GM21723 (cell line): Measurements from ENCODE around the gene TLL2.

Experiments used
- ATAC-seq: cut with Tn5 transposase; IDR thresholded peaks from one replicate; pipeline ENCODE4 v1.9.1; 2021; ENCODE audit warnings: mild to moderate bottlenecking, moderate library complexity; ENCODE audit not compliant: unreplicated experiment

TLL2 gene

DNA sequence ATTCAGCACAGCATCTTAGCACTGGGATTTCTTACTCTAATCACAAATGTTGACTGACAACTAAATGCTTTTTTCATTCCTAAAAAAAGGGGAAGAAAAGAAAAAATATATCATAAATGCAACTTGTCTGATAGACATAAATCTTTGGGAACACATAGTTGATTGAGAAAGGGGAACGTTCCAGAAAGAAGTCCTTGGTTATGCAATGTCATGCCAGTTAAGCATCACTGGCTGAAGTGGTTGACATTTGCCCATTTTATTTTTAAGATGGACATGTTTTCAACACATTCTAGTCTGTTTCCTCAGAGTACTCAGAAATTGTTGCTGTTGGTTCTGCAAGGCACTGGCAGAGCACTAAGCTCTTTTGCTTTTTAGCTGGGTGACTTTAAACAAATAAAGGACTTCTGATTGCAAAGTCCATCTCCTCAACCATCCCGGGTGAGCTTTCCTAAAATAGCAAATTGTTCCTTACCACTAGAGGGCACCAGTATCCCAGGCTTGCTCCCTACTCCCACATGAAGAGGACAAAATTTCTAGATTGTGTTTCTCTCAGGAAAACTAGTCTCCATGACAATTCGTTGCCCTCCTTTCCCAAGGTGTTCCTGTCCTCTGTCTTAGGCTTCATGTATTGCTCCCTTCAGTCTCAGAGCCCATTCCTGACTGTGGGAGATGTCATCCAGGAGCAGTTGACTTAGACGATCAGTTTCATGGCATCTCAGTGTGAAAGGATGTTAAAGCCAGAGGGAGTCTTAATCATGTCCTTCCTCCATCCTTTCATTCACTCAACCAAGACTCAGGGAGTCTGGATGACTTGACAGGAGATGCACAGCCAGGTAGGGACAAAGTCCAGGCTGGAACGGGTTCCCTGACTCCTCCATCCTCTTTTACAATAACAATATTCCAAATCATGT is 178.9 kb downstream of the TLL2 start:
- ATAC-seq, result no peak

DNA sequence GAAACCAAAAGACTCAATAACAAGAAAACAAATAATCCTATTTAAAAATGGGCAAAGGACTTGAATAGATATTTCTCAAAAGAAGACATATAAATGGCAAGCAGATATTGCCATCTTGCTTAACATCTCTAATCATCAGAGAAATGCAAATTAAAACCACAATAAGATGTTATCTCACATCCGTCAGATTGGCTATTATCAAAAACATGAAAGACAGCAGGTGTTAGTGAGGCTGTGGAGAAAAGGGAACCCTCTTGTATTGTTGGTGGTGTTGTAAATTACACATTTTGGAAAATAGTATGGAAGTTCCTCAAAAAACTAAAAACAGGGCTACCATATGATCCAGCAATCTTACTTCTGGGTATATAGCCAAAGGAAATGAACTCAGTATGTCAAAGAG is 180.6 kb downstream of the TLL2 start:
- ATAC-seq, result no peak

DNA sequence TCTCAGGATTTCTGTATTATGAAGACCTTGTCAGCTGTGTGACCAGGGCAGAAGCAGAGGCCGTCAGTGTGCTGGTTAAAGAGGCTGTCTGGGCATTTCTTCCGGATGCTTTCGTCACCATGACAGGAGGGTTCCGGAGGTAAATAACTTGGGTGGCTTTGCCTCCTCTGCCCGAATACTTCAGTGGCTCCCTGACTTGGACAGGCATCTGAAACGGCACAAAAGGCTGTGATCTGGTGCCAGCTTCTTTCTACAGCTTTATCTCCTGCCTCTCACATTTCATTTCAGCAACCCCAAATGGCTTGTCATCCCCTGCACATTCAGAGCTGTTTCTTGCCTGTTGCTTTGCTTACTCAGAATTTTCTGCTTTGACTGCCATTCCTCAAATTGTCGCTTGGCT is 186.3 kb downstream of the TLL2 start:
- ATAC-seq, result no peak

DNA sequence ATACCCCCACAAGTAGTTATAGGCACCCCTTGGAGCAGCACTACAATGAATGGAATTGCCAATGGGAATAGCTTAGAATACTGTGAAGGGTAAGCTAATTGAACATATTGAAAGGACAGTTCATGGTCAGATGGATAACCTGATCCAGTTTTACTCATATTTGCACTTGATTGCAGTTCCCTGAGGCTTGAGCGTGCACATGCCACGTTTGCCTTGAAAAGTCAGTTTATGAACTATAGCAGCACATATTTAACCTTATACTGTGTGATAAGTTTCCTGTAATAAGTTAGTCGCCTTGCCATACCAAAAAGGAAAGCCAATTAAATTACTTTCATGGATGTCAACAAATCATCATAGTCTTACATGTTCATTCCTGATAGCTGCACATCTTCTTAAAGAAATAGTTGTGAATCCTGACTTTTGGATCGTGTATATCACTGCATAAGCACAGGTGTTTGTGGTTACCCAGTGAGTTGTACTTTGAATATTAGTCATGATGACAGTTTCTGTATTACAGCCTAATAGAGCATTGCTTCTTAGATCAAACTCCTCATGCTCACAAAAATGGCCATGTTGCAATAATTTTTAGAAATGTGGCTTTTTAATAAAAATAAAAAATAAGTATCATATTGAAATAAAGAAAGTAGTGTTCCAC is 187.9 kb downstream of the TLL2 start:
- peak; percentile 95 for ATAC-seq

DNA sequence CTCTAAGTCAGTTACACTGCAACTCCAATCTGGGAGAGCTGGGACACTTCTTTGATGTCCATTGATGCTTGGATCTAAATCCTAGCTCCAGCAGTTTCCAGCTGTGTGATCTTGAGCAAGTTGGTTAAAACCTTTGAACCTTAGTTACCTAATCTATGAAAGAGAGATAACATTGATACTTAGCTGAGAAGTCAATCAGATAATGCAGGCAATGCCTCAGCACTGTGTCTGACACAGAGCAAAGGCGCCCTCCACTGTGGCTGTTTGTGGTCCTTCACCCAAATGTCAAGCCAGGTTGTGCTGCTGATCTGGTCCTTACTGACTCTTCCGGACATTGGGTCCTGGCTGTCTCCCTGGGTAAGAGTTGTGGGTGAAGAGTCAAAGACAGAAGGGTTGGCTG is 189.3 kb downstream of the TLL2 start:
- ATAC-seq, result no peak

DNA sequence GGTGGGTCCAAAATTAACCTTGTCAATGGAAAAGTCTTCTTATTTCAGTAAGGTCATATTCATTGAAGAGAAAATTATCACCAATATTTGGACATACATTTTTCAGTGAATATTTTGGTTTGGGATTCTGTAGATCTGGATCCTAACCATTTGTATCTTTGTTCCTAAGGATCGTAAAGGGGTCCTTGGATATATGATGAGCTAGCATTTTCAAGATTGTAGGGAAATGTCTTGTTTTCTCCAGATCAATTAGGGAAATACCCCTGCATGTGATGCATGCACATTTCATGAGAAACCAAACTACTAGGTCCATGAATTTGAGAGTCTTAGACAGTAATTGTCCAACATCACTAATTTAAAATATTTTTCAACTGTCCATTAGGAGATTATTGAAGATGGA is 191.5 kb downstream of the TLL2 start:
- ATAC-seq, result no peak

DNA sequence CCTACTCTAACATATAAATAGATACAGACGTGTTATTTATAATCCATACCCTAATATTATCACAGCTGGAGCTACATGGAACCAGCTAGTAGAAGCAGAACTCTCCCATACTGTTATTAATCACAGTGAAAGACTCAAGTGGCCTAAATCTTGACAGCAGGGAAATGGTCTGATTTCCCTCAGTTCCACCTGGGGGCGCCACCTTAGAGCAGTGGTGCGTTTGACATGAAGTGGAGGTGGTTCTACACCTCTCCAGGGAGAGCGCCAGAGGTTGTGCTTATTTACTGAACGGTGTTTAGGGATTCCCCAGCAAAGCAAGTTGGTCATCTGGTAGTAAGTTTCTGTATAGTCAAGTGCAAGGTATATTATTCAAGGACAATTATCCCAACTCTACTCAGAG is 191.9 kb downstream of the TLL2 start:
- ATAC-seq, result no peak

DNA sequence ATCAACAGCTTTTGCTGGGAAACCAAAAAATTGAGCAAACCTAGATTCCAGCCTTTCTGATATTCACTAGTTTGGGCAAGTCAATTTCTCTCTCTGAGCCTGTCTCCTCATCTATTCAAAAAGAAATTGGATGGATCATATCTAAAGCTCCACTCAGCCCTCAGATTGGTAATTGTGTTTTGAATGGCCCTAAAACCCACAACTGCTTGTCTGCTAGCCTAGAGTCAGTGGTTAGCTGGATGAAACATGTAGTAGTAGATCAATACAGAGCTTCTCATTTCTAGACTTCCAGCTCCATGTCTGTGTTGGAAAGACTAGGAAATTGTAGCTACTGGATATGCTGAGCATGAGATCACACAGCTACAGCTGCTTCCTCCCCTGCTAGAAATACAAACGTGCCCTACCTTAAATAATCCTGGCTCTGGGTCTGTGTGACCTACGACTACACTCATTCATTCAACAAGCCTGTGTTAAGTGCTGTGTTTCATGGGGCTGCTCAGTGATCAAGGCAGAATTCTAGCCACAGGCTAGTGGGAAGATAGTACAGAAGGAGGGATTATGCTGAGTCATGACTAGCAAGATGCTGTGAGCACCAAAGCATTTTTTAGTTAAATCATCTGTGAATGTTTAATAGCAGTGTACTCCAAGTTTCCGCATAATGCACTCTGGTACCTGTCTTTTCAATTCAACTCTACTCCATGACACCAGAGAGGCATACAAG is 193.8 kb downstream of the TLL2 start:
- no peak for ATAC-seq

DNA sequence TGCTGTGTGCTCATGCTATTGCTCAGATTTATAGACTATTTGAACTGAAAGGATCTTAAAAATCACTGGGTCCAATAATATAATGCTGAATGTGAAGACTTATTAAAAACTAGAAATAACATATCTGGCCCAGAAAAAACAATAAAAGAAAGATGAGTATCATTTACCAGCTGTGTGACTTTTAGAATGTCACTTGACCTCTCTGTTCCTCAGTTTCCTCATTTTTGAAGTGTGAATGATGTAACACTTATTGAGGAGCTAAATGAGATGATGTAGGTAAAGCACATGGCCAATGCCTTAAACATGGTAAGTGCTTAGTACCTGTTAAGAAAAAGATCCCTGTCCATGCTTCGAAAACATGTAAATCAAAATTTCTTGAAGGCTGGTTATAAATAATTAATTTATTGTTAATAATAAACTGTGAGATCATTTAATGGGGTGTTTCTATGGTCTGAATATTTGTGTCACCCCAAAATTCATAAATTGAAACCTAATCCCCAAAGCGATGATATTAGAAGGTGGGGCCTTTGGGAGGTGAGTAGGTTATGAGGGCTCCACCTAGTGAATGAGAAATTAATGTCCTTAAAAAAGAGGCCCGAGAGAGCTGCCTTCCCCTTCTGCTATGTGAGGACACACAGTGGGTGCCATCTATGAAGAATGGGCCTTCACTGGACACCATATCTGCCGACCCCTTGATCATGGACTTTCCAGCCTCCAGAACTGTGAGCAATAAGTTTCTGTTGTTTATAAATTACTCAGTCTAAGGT is 196.5 kb downstream of the TLL2 start:
- no peak for ATAC-seq
